AG10803 (cell line): ENCODE data around the gene FAM240B.

ENCODE experiments used
- DNase-seq: peaks from one replicate; pipeline ENCODE4 v3.0.0; 2010; ENCODE audit warnings: low read depth
- H3K4me3 ChIP-seq: 2 replicates; pipeline ENCODE4 v1.5.1; 2011; ENCODE audit warnings: mild to moderate bottlenecking, low read length, control low read depth
- TF ChIP-seq, protein P1 (sequence below): conservative IDR thresholded peaks from 2 replicates; pipeline ENCODE4 v1.5.1; 2011; ENCODE audit warnings: mild to moderate bottlenecking, low read length, control low read depth, inconsistent platforms

FAM240B gene

DNA sequence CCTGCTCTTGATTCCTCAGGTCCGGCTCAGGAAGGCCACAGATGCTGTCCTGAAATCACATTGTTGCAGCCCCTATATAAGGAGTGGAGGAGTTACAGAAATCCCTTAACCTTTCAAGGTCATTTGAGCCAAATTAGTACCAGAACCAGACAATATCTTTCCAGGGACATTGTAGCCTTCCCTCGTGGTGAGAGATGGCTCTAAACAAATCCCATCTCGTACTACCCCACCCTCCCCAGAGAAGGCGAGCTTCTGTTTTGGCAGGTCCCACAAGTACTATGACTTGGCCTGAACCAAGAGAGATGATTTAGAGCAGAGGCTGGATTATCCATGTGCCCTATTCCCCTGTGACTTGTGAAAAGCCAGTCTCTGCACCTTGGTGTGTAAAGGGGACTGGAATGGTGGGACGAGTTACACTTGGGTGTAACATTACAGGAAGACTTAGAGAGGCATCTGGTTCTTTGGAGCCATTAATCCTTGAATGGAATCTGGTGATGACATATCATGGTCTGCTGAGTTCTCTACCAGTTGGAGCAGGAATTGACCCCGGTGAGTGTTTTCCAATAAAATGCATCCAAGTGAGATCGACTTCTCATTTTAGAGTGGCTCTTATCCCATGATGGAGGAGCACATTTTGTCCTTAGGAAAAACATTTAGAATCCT is at the start of gene FAM240B:
Gene FAM240B (minus strand): TSS at position 51 of the 663 bp plus-strand sequence. CDS start 16,134 bp downstream, outside the sequence.
- no peak within 1 kb of the TSS for H3K4me3 ChIP-seq
- no peak for DNase-seq
- TF ChIP-seq, protein P1, sequence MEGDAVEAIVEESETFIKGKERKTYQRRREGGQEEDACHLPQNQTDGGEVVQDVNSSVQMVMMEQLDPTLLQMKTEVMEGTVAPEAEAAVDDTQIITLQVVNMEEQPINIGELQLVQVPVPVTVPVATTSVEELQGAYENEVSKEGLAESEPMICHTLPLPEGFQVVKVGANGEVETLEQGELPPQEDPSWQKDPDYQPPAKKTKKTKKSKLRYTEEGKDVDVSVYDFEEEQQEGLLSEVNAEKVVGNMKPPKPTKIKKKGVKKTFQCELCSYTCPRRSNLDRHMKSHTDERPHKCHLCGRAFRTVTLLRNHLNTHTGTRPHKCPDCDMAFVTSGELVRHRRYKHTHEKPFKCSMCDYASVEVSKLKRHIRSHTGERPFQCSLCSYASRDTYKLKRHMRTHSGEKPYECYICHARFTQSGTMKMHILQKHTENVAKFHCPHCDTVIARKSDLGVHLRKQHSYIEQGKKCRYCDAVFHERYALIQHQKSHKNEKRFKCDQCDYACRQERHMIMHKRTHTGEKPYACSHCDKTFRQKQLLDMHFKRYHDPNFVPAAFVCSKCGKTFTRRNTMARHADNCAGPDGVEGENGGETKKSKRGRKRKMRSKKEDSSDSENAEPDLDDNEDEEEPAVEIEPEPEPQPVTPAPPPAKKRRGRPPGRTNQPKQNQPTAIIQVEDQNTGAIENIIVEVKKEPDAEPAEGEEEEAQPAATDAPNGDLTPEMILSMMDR = no peak

DNA sequence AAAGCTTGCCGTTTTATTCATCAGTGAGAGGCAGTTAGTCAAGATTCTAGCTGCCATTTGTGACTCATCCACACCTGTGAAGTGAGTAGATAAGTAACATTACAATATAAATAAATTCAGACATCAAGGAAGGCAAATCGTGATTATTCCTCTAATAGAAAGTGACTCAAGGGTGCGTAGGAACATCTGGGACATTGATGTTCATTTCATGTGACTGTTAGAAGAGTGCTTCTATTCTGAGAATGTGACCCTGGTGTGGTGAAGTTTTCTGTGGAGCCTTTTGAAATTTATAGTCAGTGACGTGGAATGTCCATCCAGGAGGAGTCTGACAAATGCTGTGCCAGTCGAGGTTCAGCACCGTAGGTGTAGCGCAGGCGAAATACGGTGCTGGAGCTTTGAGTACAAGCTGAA is 48.4 kb upstream of the FAM240B start:
- TF ChIP-seq, protein P1 = no peak
- H3K4me3 ChIP-seq = no peak overlapping the region
- DNase-seq = no peak

DNA sequence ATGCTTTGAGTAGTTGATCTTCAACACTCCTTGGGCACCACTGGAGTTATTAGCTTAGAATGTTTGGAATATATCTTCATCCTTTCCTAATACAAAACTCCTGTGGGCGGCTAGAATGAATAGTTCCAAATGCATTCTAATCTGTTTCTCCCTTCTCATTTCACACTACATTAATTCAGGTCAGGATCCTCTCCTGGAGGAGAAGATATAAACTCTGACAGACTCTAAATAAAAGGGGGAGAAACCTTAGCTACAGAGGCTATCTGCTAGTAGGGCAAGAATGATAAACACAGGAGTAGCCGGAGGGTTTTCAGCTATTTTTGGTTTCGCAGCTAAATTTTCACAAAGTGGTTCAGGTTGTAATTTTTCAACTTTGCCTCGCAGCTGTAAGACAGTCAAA is 45.2 kb upstream of the FAM240B start:
- H3K4me3 ChIP-seq = no peak overlapping the region
- TF ChIP-seq, protein P1 = no peak
- no peak for DNase-seq

DNA sequence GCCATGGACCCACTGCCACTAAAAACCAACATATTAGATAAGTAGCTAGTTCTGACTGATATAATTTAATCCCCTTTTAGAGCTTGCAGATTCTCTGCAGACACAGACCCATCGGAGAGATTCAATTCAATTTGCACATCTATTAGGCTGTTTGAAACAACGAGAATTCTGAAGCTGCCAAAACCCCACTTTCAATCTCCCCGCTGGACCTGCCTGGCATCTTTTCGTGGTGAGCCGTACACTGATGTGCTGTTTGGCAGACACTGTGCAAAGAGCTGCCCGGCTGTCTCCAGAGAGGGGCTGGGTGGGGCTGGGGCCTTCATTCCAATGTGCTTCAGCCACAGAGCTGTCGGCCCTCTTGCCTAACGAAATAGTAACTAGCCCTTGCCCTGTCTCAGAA is 42.1 kb upstream of the FAM240B start:
- no peak overlapping the region for H3K4me3 ChIP-seq
- TF ChIP-seq, protein P1 = no peak
- DNase-seq = no peak

DNA sequence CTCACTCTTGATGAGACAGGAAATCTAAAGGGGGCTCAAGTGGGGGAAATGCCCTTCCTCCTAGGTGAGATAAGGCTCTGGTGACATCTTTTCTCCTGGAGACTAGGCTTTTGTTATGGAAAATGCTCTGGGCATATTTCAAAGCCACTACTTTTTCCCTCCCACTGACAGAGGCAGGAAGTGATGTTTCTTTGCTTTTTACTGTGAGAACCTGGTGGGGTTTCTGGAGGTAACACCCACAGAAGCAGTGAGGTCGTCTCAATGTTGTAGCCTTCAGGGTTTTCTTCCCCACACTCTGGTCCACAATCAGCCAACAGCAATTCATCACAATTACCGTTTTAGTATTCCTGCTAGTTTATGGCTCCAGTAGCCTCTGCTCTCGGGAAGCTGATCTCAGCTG is 41.4 kb upstream of the FAM240B start:
- no peak for DNase-seq

DNA sequence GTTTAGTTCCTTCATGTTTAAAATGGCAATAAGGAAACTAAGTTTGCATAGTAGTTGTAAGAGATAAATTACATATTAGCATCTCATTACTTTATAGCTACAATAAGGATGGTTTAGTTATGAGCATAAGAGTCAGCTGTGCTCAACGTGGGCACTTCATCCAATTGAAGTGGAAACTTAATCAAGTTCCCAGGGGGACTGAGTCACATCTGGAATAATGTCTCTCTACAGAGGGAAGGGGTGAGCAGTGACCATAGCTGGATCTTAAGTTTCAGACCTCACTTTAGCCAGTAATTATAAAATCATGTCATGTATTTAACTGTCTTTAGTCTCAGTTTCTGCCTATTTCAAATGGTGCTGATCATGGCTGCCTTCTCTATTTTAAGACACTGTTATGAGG is 36.8 kb upstream of the FAM240B start:
- TF ChIP-seq, protein P1 = no peak
- H3K4me3 ChIP-seq = no peak overlapping the region
- no peak for DNase-seq

More for the DNA sequence above, 41.4 kb upstream of the FAM240B start:
- no peak overlapping the region for H3K4me3 ChIP-seq
- TF ChIP-seq, protein P1 = no peak

DNA sequence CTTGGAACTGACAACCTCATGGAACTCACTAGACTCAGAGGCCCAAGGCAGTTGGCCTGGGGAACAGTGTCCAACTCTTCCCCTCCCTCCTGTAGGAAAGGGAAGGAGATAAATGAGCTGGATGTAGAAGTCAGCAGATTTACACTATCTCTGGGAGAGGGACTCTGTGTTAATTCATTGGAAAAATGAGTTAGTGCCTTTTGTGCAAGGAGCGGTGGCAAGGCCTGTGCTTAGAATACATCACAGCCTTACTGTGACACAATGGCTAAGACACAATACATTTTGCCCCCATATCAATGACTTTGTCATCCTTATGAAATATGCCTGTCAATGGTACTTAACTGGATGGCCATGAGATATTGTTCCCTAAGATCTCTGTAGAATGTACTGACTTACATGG is 28.0 kb upstream of the FAM240B start:
- no peak overlapping the region for H3K4me3 ChIP-seq
- TF ChIP-seq, protein P1 = no peak
- DNase-seq = no peak
